NCI-H524 (cell line): ENCODE measurements around the gene GHRH.

Source experiments
- DNase-seq, 2 experiments: peaks; one replicate each; lab custom pipeline; 2025; lab: John Stamatoyannopoulos, UW

Gene GHRH

DNA sequence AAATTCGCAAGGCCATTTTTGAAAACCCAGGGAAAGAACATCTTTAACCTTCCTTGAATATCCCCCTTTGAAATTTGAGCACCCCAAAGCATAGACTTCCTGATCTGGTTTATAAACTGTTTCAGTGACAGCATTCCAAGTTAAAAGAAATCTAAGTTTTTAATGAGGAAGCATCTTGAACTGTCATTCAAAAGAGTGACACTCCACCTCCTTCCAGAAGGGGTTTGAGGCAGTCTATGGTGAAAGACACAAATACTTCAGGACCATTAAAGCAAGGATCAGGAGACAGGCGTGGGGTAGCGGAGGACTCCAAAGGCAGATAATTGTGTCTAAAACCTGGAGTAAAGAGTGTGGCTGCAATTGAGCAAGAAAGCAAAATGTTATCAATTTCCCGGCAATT, 691 bp downstream of the GHRH start:
- no peak for DNase-seq

DNA sequence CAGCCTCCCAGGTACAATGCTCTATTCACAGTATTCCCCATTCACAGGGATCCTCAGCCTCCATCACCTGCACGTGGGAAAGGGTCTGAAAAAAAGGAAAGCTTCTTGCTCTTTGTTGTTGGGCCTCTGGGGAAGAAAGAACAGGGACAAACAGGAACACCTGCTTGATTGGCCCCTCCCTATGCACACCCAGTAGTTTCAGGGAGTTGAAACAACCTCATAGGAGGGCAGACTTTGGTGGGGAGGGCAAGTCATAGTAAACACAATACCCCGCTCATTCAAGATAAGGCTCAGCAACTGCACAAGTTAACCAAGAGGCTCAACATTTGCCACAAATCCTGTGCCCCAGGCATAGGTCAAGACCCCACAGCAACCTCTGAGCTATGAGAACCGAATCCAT, 1.7 kb downstream of the GHRH start:
- DNase-seq = no peak

- DNase-seq = no peak
Measured at GRCh38 chr20:37259031-37259430, 2.6 kb downstream of the GHRH start.

GRCh38 chr20:37257988-37258387, 3.6 kb downstream of the GHRH start:
- peak in 1 of 2 experiments; percentile 18 for DNase-seq

- no peak for DNase-seq
Measured at GRCh38 chr20:37257530-37257929, 4.1 kb downstream of the GHRH start.

DNA sequence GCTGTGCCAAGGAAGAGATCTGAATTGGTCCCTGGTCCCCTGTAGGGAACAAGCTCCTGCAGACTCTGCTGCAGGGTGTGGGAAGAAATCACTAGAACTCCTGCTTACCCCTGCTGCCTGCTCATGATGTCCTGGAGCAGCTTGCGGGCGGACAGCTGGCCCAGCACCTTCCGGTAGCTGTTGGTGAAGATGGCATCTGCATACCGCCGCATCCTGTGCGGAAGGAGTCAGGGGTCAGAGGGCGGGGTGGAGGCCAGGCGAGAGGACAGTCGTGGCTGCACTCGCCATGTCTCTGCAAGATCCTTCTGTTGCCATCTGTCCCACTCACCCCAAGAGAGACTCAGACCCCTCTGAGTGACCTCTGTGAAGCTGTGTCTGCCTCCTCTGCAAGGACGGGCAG, 5.3 kb downstream of the GHRH start:
- DNase-seq = no peak

DNA sequence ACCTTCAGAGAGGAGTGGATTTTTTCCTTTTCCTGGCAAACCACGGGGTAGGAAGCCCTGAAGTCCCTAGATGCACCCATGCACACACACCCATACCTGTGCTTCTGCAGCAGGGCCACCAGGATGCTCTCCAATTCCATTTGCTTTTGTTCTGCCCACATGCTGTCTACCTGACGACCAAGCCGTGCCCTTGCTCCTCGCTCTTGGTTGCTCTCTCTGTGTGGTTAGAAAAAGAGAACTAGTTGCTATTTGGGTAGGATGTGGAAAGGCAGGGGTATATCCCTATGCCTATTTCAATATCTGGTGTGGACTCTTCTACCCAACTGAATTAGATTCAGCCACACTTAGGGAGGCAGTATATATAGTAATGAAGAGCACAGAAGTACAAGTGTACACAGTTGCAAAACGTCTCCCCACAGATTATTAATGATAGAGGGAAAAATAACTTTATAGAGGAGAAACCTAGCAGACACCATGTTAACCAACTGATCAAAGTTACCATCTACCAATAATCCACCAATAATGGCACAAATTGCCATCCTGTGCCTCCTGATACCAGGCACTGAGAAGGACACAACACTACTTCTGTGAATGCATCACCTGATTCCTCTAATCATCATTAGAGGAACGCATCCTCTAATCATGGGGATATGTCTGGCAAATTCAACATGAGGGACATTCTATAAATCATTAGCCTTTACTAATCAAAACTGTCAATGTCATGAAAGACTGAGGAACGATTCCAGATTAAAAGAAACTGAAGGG, 7.3 kb downstream of the GHRH start:
- DNase-seq = no peak

GRCh38 chr20:37253087-37253486, 8.5 kb downstream of the GHRH start:
- DNase-seq = no peak

DNA sequence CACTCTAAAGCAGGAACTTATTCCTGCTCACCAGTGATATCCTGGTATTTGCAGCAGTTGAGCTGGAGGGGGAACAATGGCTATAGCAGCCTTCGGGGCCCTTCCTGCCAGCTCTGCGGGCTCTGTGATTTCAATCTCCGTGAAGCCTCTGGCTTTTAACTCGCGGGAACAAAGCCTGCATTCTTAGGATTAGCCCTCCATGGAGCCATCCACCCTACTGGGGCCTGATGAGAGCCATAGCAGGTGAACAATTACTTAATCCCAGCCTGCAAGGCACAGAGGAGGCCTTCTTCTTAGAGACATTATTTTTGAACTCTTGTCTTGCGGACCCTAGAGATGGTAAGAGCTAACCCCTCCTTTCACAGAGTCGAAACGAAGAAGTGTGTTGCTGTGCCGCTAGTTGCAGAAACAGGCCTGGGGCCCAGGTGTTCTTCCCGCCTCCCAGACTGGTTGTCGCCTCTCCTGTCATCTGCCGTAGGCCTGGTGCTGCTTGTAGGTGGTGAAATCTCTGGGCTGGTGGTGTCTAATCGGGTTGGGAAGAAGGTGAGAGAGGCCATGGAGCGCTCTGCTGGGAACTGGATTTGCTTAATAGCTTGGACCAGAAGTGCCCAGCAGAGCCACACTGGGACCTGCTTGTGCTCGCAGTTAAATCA, 9.7 kb downstream of the GHRH start:
- DNase-seq = no peak

- no peak for DNase-seq
Measured at GRCh38 chr20:37249304-37249703, 12.3 kb downstream of the GHRH start.

DNA sequence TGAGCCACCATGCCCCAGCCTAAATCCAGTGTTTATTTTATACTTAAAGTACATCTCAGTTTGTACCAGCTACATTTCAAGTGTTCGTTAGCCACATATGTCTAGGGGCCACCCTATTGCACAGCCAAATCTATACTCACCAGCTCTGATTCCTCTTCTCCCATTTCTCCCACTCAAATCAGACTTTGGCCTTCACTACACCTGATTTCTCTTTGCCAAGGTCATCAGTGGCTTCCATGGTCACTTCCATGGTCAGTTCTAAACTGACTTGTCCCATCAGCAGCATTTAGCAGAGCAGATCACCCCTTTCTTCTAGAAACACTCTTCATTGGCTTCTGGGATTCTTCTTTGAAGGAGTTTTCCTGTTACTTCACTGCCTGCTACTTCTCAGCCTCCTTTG, 14.1 kb downstream of the GHRH start:
- no peak for DNase-seq

DNA sequence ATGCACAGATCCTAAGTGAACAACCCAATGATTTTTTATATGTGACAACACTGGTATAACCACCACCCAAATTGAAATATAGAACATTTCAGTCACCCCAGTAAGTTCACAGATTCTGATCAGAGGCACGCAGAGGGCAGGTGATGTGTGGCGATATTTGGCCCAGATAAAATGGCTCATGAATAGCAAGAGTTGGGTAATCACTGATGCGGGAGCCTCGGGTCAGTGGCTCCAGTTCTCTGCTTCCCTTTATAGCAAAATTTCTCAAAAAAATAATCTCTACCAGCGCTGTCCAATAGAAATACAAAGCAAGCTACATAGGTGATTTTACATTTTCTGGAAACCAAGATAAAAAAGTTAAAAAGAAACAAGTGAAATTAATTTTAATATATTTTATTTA, 14.9 kb downstream of the GHRH start:
- no peak for DNase-seq

GRCh38 chr20:37245216-37246150, 16.1 kb downstream of the GHRH start:
- no peak for DNase-seq

DNA sequence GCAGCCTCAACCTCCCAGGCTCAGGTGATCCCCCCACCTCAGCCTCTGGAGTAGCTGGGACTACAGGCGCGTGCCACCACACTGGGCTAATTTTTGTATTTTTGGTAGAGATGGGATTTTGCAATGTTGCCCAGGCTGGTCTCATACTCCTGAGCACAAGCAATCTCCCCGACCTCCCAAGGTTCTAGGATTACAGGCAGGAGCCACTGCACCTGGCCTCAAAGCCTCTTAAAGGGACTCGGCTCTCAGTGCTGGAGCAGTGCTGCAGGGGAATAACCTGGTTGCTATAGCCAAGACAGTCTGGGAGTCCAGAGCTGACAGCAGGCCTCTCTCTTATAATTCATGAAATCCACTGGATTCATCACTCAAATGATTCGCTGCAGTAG, 17.0 kb downstream of the GHRH start:
- DNase-seq = no peak

DNA sequence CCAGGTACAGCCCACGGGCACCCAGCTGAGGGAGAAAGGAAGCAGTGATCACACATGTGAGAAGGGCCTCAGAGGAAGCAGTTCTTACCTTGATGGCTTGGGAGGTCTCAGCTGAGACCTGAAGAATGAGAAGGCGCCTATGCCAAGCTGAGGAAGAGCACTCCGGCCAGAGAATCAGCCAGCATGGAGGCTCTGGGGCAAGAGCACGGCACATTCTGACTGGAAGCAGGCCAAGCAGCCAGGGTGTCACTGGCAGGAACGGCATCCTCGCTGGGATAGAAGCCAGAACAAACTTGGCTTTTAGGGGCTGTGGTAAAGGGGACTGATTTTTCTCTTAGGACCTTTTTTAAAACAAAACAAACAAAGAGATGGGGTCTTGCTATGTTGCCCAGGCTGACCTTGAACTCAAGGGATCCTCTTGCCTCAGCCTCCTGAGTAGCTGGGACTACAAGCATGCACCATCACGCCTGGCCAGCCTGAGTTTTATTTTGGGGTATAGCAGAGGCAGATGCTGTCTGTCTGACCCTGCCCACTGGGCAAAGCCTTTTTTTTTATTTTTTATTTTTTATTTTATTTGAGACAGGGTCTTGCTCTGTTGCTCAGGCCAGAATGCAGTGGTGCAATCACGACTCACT, 17.6 kb downstream of the GHRH start:
- DNase-seq = no peak

DNA sequence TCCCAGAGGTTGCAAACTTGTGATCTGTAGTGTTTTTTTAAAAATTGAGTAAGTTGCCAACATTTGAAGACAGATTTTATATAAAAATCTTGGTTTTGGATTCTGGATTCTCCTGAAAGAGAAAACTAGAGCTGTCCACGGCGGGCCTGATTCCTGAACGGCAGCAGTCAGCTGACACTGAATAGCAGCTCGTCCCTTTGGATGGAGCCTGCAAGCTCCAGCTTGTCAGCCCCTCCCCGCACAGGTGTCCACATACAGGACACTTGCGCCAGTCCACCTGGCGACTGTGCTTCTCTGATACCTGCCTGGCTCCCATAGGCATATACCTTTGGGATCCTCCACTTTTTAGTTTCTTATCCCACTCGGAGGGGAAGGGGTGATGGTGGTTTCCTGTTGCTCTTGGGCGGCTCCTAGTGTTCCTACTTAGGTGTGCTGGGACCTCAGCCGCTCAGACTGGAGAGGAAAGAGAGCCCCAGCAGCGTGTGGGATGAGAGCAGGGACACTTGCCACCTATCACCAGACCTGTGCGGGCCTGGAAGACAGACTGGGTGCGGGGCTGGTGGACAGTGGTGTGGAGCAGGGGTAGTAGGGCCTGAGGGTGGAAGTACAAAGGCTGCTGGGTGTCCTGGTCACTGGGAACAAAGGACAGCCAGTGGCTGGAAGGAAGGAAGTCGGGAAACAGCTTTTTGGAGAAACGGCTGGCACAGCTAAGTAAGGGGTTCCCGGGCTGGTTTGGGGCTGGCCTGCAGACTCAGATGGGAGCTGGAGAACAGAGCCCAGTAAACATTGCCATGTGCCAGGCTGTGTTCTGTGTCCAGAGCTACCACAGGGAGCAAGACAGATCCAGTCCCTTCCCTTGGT, 18.3 kb downstream of the GHRH start:
- peak in 1 of 2 experiments; percentile 7 for DNase-seq

- no peak for DNase-seq
Measured at GRCh38 chr20:37242503-37242902, 19.1 kb downstream of the GHRH start.

DNA sequence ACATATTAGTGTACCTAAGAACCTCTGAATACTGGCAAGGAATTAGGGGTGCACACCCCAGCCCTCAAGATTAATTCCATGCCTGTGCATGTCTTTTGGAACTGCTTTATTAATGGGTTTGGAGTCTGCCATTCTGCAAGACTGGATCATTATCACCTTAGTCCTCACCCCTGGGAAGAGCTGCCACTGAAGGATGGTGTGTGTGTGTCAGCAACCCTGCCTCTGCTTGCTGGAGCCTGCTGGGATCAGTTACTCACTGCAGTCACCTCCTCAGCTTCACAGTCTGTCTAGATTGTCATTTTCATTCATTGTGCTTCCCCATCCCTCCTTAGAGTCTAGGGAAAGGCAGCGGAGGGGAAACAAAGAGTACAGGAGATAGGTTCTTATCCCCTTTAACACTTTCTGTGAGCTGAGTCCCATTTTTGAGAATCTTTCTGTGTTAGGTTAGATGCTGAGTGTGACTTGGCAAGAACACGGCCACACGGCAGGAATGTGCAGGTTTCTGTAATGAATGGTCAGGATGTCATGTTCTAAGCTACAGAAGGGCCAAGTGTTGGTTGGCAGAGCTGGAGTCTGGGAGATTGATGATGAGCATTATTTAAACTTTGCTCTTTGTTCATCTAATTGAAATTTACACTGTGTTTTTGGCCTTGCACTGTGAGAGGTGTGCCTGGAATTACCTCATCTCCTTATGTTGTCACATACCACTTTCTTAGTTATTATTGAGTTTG, 21.1 kb downstream of the GHRH start:
- no peak for DNase-seq

GRCh38 chr20:37238935-37239451, 22.6 kb downstream of the GHRH start:
- peak; percentile 58 to 70 for DNase-seq

DNA sequence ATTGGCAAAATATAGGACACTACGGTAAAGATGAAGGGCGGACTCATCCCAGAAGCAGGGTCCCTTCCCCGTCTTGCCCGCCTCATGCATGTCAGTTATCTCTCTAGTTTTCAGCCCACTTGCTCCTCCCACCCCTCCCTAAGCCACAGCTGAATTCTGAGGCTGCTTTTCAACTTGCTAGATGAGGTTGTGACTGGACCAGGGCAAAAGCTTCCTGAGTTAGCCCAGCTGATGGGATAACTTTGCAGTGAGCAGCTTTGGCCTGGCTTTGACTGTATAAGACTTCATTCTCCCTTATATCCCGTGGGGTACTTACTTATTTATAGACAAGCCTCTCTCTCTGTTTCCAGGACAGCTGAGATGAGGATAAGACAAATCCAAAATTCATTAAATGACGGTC, 23.2 kb downstream of the GHRH start:
- DNase-seq = no peak
